Right lung (tissue), 5 donors: ENCODE results near the gene CNTNAP5. TPM values are rescaled to one million over a fixed set of nuclear protein-coding genes. Genes with fewer than 3 reads are reported as not detected.
A peak's percentile ranks its signal among the peaks of the same experiment; 100 is the strongest.

Experiments
- DNase-seq, 2 donors: peaks; one replicate each; pipeline ENCODE4 v3.0.0-alpha.2; 2013
- polyA plus RNA-seq, 5 donors: library from polyadenylated mRNA; unstranded; fragments of 120-200 nt; gene quantifications; one replicate each; pipeline versions ENCODE4 v1.2.1 to v1.2.3, GENCODE V29; 2013; ENCODE audit warnings: inconsistent platforms in 1 of 5, low replicate concordance in 1 of 5; ENCODE audit not compliant: insufficient read length in 5 of 5, insufficient read depth in 1 of 5

Gene CNTNAP5
- polyA plus RNA-seq, 5 donors: 0.01 to 0.12 TPM; not detected in 3

GRCh38 chr2:124888431-124888830, 863.3 kb downstream of the CNTNAP5 start:
- no peak for DNase-seq

GRCh38 chr2:124894199-124894598, 869.1 kb downstream of the CNTNAP5 start:
- no peak for DNase-seq

DNA sequence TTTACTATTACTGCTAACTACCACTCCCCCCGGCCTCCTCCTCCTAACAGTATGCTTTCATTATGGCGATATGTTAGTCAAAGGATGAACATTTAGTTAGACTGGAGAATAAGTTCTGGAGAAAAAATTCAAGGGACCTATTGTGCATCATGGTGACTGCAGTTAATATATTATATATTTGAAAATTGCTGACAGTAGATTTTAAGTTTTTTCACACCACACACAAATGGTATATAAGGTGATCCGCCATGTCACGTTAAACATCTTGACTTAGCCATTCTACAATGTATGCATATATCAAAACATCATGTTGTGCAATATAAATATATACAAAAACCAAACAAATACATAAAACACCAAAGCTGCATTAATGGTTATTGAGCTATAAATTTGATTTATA, 873.7 kb downstream of the CNTNAP5 start:
- DNase-seq: no peak

GRCh38 chr2:124908411-124908810, 883.3 kb downstream of the CNTNAP5 start:
- no peak for DNase-seq

GRCh38 chr2:124911560-124911959, 886.5 kb downstream of the CNTNAP5 start:
- DNase-seq: peak in 1 of 2 donors; percentile 2

GRCh38 chr2:124913868-124914267, 888.8 kb downstream of the CNTNAP5 start:
- no peak for DNase-seq

- no peak for DNase-seq
Measured at GRCh38 chr2:124915567-124915966, 890.5 kb downstream of the CNTNAP5 start.

- no peak for DNase-seq
Measured at GRCh38 chr2:124919296-124919695, 894.2 kb downstream of the CNTNAP5 start.

- DNase-seq: no peak
Measured at GRCh38 chr2:124920448-124920847, 895.4 kb downstream of the CNTNAP5 start.

DNA sequence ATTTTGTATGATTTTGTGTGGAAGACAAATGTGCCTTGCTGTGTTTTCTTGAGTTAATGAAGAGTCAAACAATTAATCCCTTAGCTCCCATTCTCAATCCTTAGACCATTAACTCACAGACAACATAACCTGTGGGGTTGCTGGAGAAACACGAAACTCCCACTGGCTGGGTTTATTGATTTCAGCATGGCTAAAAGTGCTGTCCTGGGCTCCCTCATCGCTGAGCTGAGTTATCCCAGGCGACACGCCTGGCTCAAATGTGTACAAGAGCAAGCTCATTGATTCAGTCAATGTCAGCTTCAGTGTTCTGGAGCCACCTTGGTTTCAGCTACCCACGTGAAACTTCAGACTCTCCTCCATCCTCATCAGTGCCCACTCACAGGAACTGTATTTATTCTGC, 896.1 kb downstream of the CNTNAP5 start:
- no peak for DNase-seq

- no peak for DNase-seq
Measured at GRCh38 chr2:124923097-124923496, 898.0 kb downstream of the CNTNAP5 start.

GRCh38 chr2:124933883-124934282, 908.8 kb downstream of the CNTNAP5 start:
- no peak for DNase-seq

- no peak for DNase-seq
Measured at GRCh38 chr2:124953921-124954320, 928.8 kb downstream of the CNTNAP5 start.

GRCh38 chr2:124959581-124959980, 934.5 kb downstream of the CNTNAP5 start:
- no peak for DNase-seq

DNA sequence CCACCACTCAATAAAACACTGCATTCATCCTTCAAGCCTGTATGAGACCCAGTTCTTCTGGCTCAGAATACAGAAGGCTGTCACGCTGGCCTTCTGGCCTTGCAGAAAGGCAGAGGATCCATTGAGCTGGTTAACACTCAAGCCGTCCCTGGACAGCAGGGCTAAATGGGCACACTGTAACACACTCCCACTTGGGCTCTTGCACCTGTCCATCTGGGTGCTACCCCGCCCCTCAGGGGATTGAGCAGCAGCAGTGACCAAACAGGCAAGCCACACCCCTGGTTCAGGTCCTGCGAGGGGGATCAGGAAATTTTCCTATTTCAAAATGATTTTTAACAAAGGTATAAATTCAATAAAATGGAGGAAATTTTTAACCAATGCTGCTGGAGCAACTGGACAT, 936.0 kb downstream of the CNTNAP5 start:
- no peak for DNase-seq
